ENCODE data around the gene PSMA7. TPM values are rescaled to one million over a fixed set of nuclear protein-coding genes. Genes with fewer than 3 reads are reported as not detected.
A peak's percentile ranks its signal among the peaks of the same experiment; 100 is the strongest.

Gene PSMA7
- total RNA-seq, 1 donor from 2014 or later: 463 TPM

GRCh38 chr20:62096421-62097380, 46.5 kb downstream of the PSMA7 start:
- DNase-seq (ENCODE audit: low read depth, low spot score): no peak

- DNase-seq (ENCODE audit: low read depth, low spot score): no peak
These were observed 53.8 kb downstream of the PSMA7 start for GRCh38 chr20:62089393-62089792.

GRCh38 chr20:62088258-62089127, 54.7 kb downstream of the PSMA7 start:
- peak; percentile 36 for DNase-seq (ENCODE audit: low read depth, low spot score)

- DNase-seq (ENCODE audit: low read depth, low spot score): no peak
These were observed 55.6 kb downstream of the PSMA7 start for GRCh38 chr20:62087632-62088031.

GRCh38 chr20:62087227-62087626, 56.0 kb downstream of the PSMA7 start:
- no peak for DNase-seq (ENCODE audit: low read depth, low spot score)

Other genes starting within 250 kb of the PSMA7 start
- 3.1 and 4.6 TPM in 2 replicates for gene TAF4, start 77.5 kb downstream of the PSMA7 start, total RNA-seq
- gene LSM14B, start 20.9 kb downstream of the PSMA7 start, total RNA-seq: 38.1 and 43.4 TPM in 2 replicates
- gene SS18L1, start 375 bp upstream of the PSMA7 start, total RNA-seq: 9.7 and 14.2 TPM in 2 replicates
- 17.6 and 22.2 TPM in 2 replicates for gene MTG2, start 39.6 kb upstream of the PSMA7 start, total RNA-seq
- gene HRH3, start 76.9 kb upstream of the PSMA7 start, total RNA-seq: not detected in 2 replicates
- gene OSBPL2, start 95.1 kb upstream of the PSMA7 start, total RNA-seq: 20.6 and 21.4 TPM in 2 replicates
- gene ADRM1, start 159.6 kb upstream of the PSMA7 start, total RNA-seq: 150 and 167 TPM in 2 replicates
- 54.0 and 60.6 TPM in 2 replicates for gene LAMA5, start 223.9 kb upstream of the PSMA7 start, total RNA-seq
- 478 and 921 TPM in 2 replicates for gene RPS21, start 243.7 kb upstream of the PSMA7 start, total RNA-seq